H1 (cell line): Measurements from ENCODE around the gene TAS2R16. TPM values are rescaled to one million over a fixed set of nuclear protein-coding genes. Genes with fewer than 3 reads are reported as not detected.

Source experiments
- CTCF ChIA-PET: fragments of 300-600 bp; sonication (Branson Sonifier 250); formaldehyde crosslinking; loops from one replicate; lab custom pipeline; 2021; ENCODE audit not compliant: partially characterized antibody; lab: Charles Lee
- POLR2A ChIA-PET: fragments of 300-600 bp; sonication (Branson Sonifier 250); formaldehyde crosslinking; loops from one replicate; lab custom pipeline; 2021; ENCODE audit warnings: inconsistent platforms; ENCODE audit not compliant: partially characterized antibody; lab: Charles Lee
- DNase-seq, 2 experiments: peaks; one replicate each; pipeline versions ENCODE4 v3.0.0 to v3.0.0-alpha.2; 2010 to 2022; ENCODE audit warnings: low spot score in 2 of 2, low read depth in 1 of 2, mixed read lengths in 1 of 2
- FAIRE-seq: peaks from 2 replicates; lab custom pipeline; 2011; peaks lifted over from hg19 to GRCh38; lab: Jason Lieb, UNC
- H2AFZ ChIP-seq: 2 replicates; pipeline ENCODE4 v1.8.1; 2012; ENCODE audit warnings: low read length, inconsistent platforms
- H2AK5ac ChIP-seq: 2 replicates; pipeline ENCODE4 v1.6.1; 2013; ENCODE audit warnings: low read depth, low read length
- H2BK120ac ChIP-seq: replicated peaks from 2 replicates; pipeline ENCODE3; 2013; ENCODE audit warnings: low read depth, low read length, inconsistent platforms
- H2BK12ac ChIP-seq: 2 replicates; pipeline ENCODE4 v1.6.1; 2013; ENCODE audit warnings: low read depth, low read length
- H2BK15ac ChIP-seq: 2 replicates; pipeline ENCODE4 v1.6.1; 2013; ENCODE audit warnings: low read length
- H2BK20ac ChIP-seq: 2 replicates; pipeline ENCODE4 v1.6.1; 2013; ENCODE audit warnings: low read length
- H2BK5ac ChIP-seq: 2 replicates; pipeline ENCODE4 v1.6.1; 2013; ENCODE audit warnings: low read depth, low read length
- H3K14ac ChIP-seq: 2 replicates; pipeline ENCODE4 v1.6.1; 2013; ENCODE audit warnings: inconsistent platforms; ENCODE audit not compliant: insufficient read length
- H3K18ac ChIP-seq: 2 replicates; pipeline ENCODE4 v1.6.1; 2013; ENCODE audit warnings: low read length; ENCODE audit errors: extremely low read depth
- H3K23ac ChIP-seq: 2 replicates; pipeline ENCODE4 v1.6.1; 2013; ENCODE audit warnings: inconsistent platforms; ENCODE audit not compliant: insufficient read length
- H3K23me2 ChIP-seq: 2 replicates; pipeline ENCODE4 v1.6.1; 2013; ENCODE audit warnings: low read depth, low read length
- H3K27ac ChIP-seq: 2 replicates; pipeline ENCODE4 v1.6.1; 2011; ENCODE audit warnings: low read depth, low read length, inconsistent platforms
- H3K27me3 ChIP-seq, 4 experiments: replicated peaks in 1 of 4; 1 replicate in 1 of 4; 2 replicates in 3 of 4; pipeline versions ENCODE4 v1.6.1 to v1.8.1; 2011 to 2013; ENCODE audit warnings: low read length in 3 of 4, mild to moderate bottlenecking in 3 of 4, inconsistent platforms in 2 of 4, mixed read lengths in 2 of 4, moderate library complexity in 1 of 4; ENCODE audit not compliant: control insufficient read depth in 3 of 4, insufficient read depth in 3 of 4; ENCODE audit errors: extremely low read depth in 1 of 4
- H3K36me3 ChIP-seq, 4 experiments: 2 replicates each; pipeline versions ENCODE4 v1.6.1 to v1.8.1; 2011 to 2013; ENCODE audit warnings: mild to moderate bottlenecking in 4 of 4, low read length in 3 of 4, moderate library complexity in 2 of 4, control low read depth in 1 of 4, inconsistent platforms in 1 of 4; ENCODE audit not compliant: insufficient read depth in 4 of 4, control insufficient read depth in 2 of 4
- H3K4ac ChIP-seq: replicated peaks from 2 replicates; pipeline ENCODE3; 2013; ENCODE audit warnings: low read length, low read depth, mixed read lengths, inconsistent platforms; ENCODE audit not compliant: insufficient read length
- H3K4me1 ChIP-seq, 4 experiments: replicated peaks in 1 of 4; 1 replicate in 1 of 4; 2 replicates in 3 of 4; pipeline versions ENCODE4 v1.6.1 to v1.8.1; 2011 to 2013; ENCODE audit warnings: low read length in 3 of 4, inconsistent platforms in 2 of 4, mixed read lengths in 1 of 4; ENCODE audit not compliant: insufficient read depth in 4 of 4, control insufficient read depth in 3 of 4
- H3K4me2 ChIP-seq, 2 experiments: 2 replicates each; pipeline versions ENCODE4 v1.6.1 to v1.8.1; 2011 to 2013; ENCODE audit warnings: low read depth in 2 of 2, low read length in 2 of 2, control low read depth in 1 of 2, inconsistent platforms in 1 of 2, mild to moderate bottlenecking in 1 of 2; ENCODE audit not compliant: insufficient read depth in 1 of 2
- H3K4me3 ChIP-seq, 4 experiments: fragments of 200-600, 300-600 bp in 1 of 4; sonication (generic), shearing (Covaris generic), sonication (Bioruptor Twin) in 1 of 4; 2 replicates each; pipeline versions ENCODE4 v1.5.1 to v1.8.1; 2011 to 2016; ENCODE audit warnings: low read length in 4 of 4, low read depth in 3 of 4, control low read depth in 2 of 4, inconsistent platforms in 2 of 4, mild to moderate bottlenecking in 2 of 4, mixed read lengths in 1 of 4, moderate library complexity in 1 of 4; ENCODE audit not compliant: insufficient read depth in 2 of 4; ENCODE audit errors: extremely low read depth in 1 of 4
- H3K56ac ChIP-seq: replicated peaks from 2 replicates; pipeline ENCODE3; 2013; ENCODE audit warnings: low read depth, mild to moderate bottlenecking, mixed read lengths, low read length, inconsistent platforms; ENCODE audit not compliant: insufficient read length
- H3K79me1 ChIP-seq: 2 replicates; pipeline ENCODE4 v1.6.1; 2013; ENCODE audit warnings: low read depth, low read length, control low read depth
- H3K79me2 ChIP-seq, 2 experiments: 2 replicates each; pipeline versions ENCODE4 v1.6.1 to v1.8.1; 2012 to 2013; ENCODE audit warnings: low read length in 2 of 2, mild to moderate bottlenecking in 2 of 2, inconsistent platforms in 1 of 2; ENCODE audit not compliant: insufficient read depth in 2 of 2, control insufficient read depth in 1 of 2
- H3K9ac ChIP-seq, 4 experiments: replicated peaks in 1 of 4; 1 replicate in 1 of 4; 2 replicates in 3 of 4; pipeline versions ENCODE4 v1.6.1 to v1.8.1; 2011 to 2013; ENCODE audit warnings: low read depth in 3 of 4, low read length in 3 of 4, control low read depth in 2 of 4, mild to moderate bottlenecking in 2 of 4, moderate library complexity in 2 of 4, inconsistent platforms in 1 of 4; ENCODE audit errors: extremely low read depth in 1 of 4
- H3K9me3 ChIP-seq, 2 experiments: 2 replicates each; pipeline versions ENCODE4 v1.6.1 to v1.8.1; 2012 to 2013; ENCODE audit warnings: mild to moderate bottlenecking in 2 of 2, moderate library complexity in 2 of 2, control low read depth in 1 of 2, inconsistent platforms in 1 of 2, low read depth in 1 of 2, low read length in 1 of 2, mixed read lengths in 1 of 2; ENCODE audit not compliant: insufficient read depth in 2 of 2
- H4K20me1 ChIP-seq, 2 experiments: replicated peaks in 1 of 2; 2 replicates each; pipeline versions ENCODE3 to v1.8.1; 2011 to 2013; ENCODE audit warnings: inconsistent platforms in 2 of 2, low read length in 2 of 2, mild to moderate bottlenecking in 1 of 2; ENCODE audit not compliant: insufficient read depth in 2 of 2, control insufficient read depth in 1 of 2
- H4K5ac ChIP-seq: 2 replicates; pipeline ENCODE4 v1.6.1; 2013; ENCODE audit warnings: low read length, low read depth, mixed read lengths, inconsistent platforms; ENCODE audit not compliant: insufficient read length
- H4K8ac ChIP-seq: 2 replicates; pipeline ENCODE4 v1.8.0; 2013; ENCODE audit warnings: mild to moderate bottlenecking, moderate library complexity, low read length, inconsistent platforms; ENCODE audit not compliant: insufficient read depth; ENCODE audit errors: extremely low read depth
- H4K91ac ChIP-seq: replicated peaks from 2 replicates; pipeline ENCODE3; 2013; ENCODE audit warnings: low read length, mixed read lengths, inconsistent platforms; ENCODE audit not compliant: insufficient read length
- BACH1 ChIP-seq: IDR thresholded peaks from 2 replicates; pipeline ENCODE4 v1.6.1; 2012; ENCODE audit warnings: low read length, improper control_type of control experiment
- SIRT6 ChIP-seq: IDR thresholded peaks from one replicate; pipeline ENCODE4 v1.7.1; 2012; ENCODE audit warnings: low read length, inconsistent platforms
- SIX5 ChIP-seq: IDR thresholded peaks from 2 replicates; pipeline ENCODE4 v1.6.1; 2011; ENCODE audit warnings: mild to moderate bottlenecking, low read depth, low read length
- SP2 ChIP-seq: IDR thresholded peaks from 2 replicates; pipeline ENCODE4 v1.6.1; 2012; ENCODE audit warnings: mild to moderate bottlenecking, low read length, inconsistent platforms
- TAF7 ChIP-seq: optimal IDR thresholded peaks from 2 replicates; pipeline ENCODE3; 2011; ENCODE audit warnings: low read depth, mild to moderate bottlenecking, inconsistent platforms, low read length, moderate library complexity, borderline replicate concordance
- WGBS, 2 experiments: shearing (Covaris generic) in 1 of 2; methylation state at CpG; one replicate each; pipeline versions ENCODE4 v1.1.6 to v1.1.7; 2013 to 2015; ENCODE audit warnings: low lambda C conversion rate in 2 of 2, mixed read lengths in 2 of 2, inconsistent platforms in 1 of 2, low coverage in 1 of 2, missing lambda C conversion rate in 1 of 2; ENCODE audit not compliant: insufficient replicate concordance in 2 of 2, insufficient coverage in 1 of 2, insufficient read length in 1 of 2; ENCODE audit errors: extremely low coverage in 1 of 2, missing lambda C conversion rate in 1 of 2; 5-methylcytosine and 5-hydroxymethylcytosine counted together
- polyA plus RNA-seq, 7 experiments: library from polyadenylated mRNA; depleted of rRNA in 3 of 7; stranded (reverse) in 5 of 7; unstranded in 2 of 7; fragments of >200 nt in 5 of 7; fragments of 200-250 nt in 2 of 7; gene quantifications; 1 replicate in 5 of 7; 2 replicates in 1 of 7; 4 replicates in 1 of 7; pipeline versions ENCODE4 v1.2.1 to v1.2.3, GENCODE V29; 2011 to 2013; ENCODE audit warnings: missing spikeins in 2 of 7, mixed read lengths in 2 of 7
- total RNA-seq: library from RNA; stranded (reverse); fragmentation: NEBNext Ultra II Directional; extraction: Animal tissue kit (Norgen Biotek cat#: 25700); gene quantifications from 2 replicates; pipeline ENCODE4 v1.2.1, GENCODE V29; 2021

TAS2R16 gene
- total and polyA plus RNA-seq, 2 of the 8 experiments (the other 6 are each of a cell fraction or from before 2014, with no cell fraction given), result not detected

DNA sequence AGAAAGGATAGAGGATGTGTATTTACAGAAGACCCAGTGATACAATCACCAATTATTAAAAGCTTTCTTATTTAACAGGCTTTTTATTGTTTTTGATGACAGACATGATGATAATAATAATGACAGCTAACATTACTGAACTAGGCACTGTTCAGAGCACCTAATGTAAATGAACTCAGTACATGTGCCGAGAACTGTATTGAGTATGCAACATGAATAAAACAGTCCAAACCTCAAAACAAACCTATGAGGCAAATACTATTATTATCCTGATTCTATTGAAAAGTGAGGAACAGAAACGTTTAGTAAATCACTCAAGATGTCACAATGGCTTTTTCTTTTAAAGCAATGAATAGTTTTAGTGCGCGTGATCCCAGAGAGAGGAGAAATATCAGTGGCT lies 27.1 kb downstream of the TAS2R16 start:
- H2AK5ac ChIP-seq, result no peak overlapping the region
- H3K14ac ChIP-seq, result no peak overlapping the region
- no peaks in the 10 kb centered on the region for H3K27me3 ChIP-seq
- ChIA-PET POLR2A (no interaction called here), CTCF (no interaction called here)
- H3K18ac ChIP-seq, result no peak overlapping the region
- no peaks in the 10 kb centered on the region for H3K79me1 ChIP-seq
- no peak overlapping the region for H3K4me3 ChIP-seq
- no peaks in the 10 kb centered on the region for H3K9me3 ChIP-seq
- no peak overlapping the region for H3K9ac ChIP-seq
- no peak overlapping the region for H3K56ac ChIP-seq
- H4K91ac ChIP-seq, result no peak overlapping the region
- H4K8ac ChIP-seq, result no peak overlapping the region
- H2BK15ac ChIP-seq, result no peak overlapping the region
- no peak overlapping the region for H3K4ac ChIP-seq
- no peaks in the 10 kb centered on the region for H4K20me1 ChIP-seq
- no peak for DNase-seq
- H2BK120ac ChIP-seq, result no peak overlapping the region
- TF ChIP-seq SP2 (no peak), SIRT6 (no peak), SIX5 (no peak), TAF7 (no peak), BACH1 (no peak)
- H3K4me2 ChIP-seq, result no peak overlapping the region
- no peak overlapping the region for H4K5ac ChIP-seq
- no peak overlapping the region for H2BK12ac ChIP-seq
- H3K79me2 ChIP-seq, result no peaks in the 10 kb centered on the region
- H3K23ac ChIP-seq, result no peak overlapping the region
- no peak overlapping the region for H2BK20ac ChIP-seq
- no peaks in the 10 kb centered on the region; a peak in 1 of 7 replicates for H3K4me1 ChIP-seq
- no peaks in the 10 kb centered on the region; the same call in 1 of the 2 replicates for H3K23me2 ChIP-seq
- no peak overlapping the region for H2AFZ ChIP-seq
- no peak for FAIRE-seq
- H3K36me3 ChIP-seq, result no peaks in the 10 kb centered on the region
- WGBS, 2 experiments, result 84% methylated on average over 4 of the region's 4 CpGs; no CpG with 5 or more reads in 1 of the 2 experiments
- H2BK5ac ChIP-seq, result no peak overlapping the region
- H3K27ac ChIP-seq, result no peak overlapping the region
